Nephron (organoid): ENCODE data around the gene NXN.
"Not testable (repeated sequence)": the region's sequence is repeated elsewhere in the genome, so short reads cannot be mapped to it uniquely, and the experiment has no call there.

Experiments used
- H3K27ac Mint-ChIP-seq, 3 experiments: 2 replicates each; pipeline ENCODE4 v1.8.0; 2020; ENCODE audit warnings: mixed read lengths in 3 of 3, mild to moderate bottlenecking in 2 of 3, moderate library complexity in 1 of 3
- H3K27me3 Mint-ChIP-seq: 2 replicates; pipeline ENCODE4 v1.8.0; 2021; ENCODE audit warnings: low read depth, mild to moderate bottlenecking, moderate library complexity, mixed read lengths
- H3K36me3 Mint-ChIP-seq: 2 replicates; pipeline ENCODE4 v1.8.0; 2020; ENCODE audit warnings: low read depth, mixed read lengths
- H3K4me1 Mint-ChIP-seq: 2 replicates; pipeline ENCODE4 v1.8.0; 2020; ENCODE audit warnings: mixed read lengths
- H3K4me3 Mint-ChIP-seq, 3 experiments: 2 replicates each; pipeline ENCODE4 v1.8.0; 2020; ENCODE audit warnings: mild to moderate bottlenecking in 3 of 3, mixed read lengths in 3 of 3, moderate library complexity in 2 of 3
- H3K9me3 Mint-ChIP-seq: 2 replicates; pipeline ENCODE4 v1.8.0; 2020; ENCODE audit warnings: mixed read lengths
- CTCF ChIP-seq, 3 experiments: fragments of 200-600 bp; sonication (generic); IDR thresholded peaks; one replicate each; pipeline ENCODE4 v1.5.0; 2021; ENCODE audit warnings: antibody characterized with exemption in 3 of 3; ENCODE audit not compliant: unreplicated experiment in 3 of 3

NXN gene

GRCh38 chr17:1001640-1002411 is 22.2 kb upstream of the NXN start:
- no peaks in the 10 kb centered on the region for H3K9me3 Mint-ChIP-seq
- peaks cover 52% of the 10 kb centered on the region for H3K36me3 Mint-ChIP-seq
- H3K27ac Mint-ChIP-seq, result peak overlapping the region; percentile 70 to 77 (median 74)
- H3K4me1 Mint-ChIP-seq, result peaks cover 70% of the 10 kb centered on the region
- no peaks in the 10 kb centered on the region for H3K27me3 Mint-ChIP-seq
- no peak for TF ChIP-seq CTCF (IDR thresholded peaks at IDR 0.05; ENCODE audit: unreplicated experiment in 3 of 3)
- peak overlapping the region in 2 of 3 experiments; percentile 22 to 52 for H3K4me3 Mint-ChIP-seq

- no peak for TF ChIP-seq CTCF (IDR thresholded peaks at IDR 0.05; ENCODE audit: unreplicated experiment in 3 of 3)
- Mint-ChIP-seq H3K36me3 (peaks cover 52% of the 10 kb centered on the region), H3K27me3 (no peaks in the 10 kb centered on the region), H3K4me1 (peaks cover 72% of the 10 kb centered on the region), H3K9me3 (no peaks in the 10 kb centered on the region), H3K4me3 (peak overlapping the region; percentile 4 to 67 (median 49)), H3K27ac (peak overlapping the region; percentile 70 to 92 (median 77))
These were observed 21.3 kb upstream of the NXN start for GRCh38 chr17:1000597-1001461.

- peaks cover 37% of the 10 kb centered on the region for H3K36me3 Mint-ChIP-seq
- peak overlapping the region; percentile 97 to 100 (median 99) for H3K4me3 Mint-ChIP-seq
- H3K27ac Mint-ChIP-seq, result peak overlapping the region; percentile 82 to 100 (median 85)
- H3K27me3 Mint-ChIP-seq, result peaks cover 4% of the 10 kb centered on the region
- TF ChIP-seq CTCF (IDR thresholded peaks at IDR 0.05; ENCODE audit: unreplicated experiment in 3 of 3), result no peak
- H3K4me1 Mint-ChIP-seq, result peaks cover 57% of the 10 kb centered on the region
- H3K9me3 Mint-ChIP-seq, result no peaks in the 10 kb centered on the region
These were observed 18.5 kb upstream of the NXN start for GRCh38 chr17:998111-998510.

GRCh38 chr17:996554-997344 is 17.2 kb upstream of the NXN start, which contains the start of gene TIMM22:
Gene TIMM22 (plus strand): TSS chr17:997129. CDS start chr17:997143, 14 bp downstream.
- peak within 1 kb of the TSS; percentile 97 to 100 (median 99) for H3K4me3 Mint-ChIP-seq
- H3K9me3 Mint-ChIP-seq, result no peaks in the 10 kb centered on the region
- peak; percentile 94 to 97 (median 95) for TF ChIP-seq CTCF (IDR thresholded peaks at IDR 0.05; ENCODE audit: unreplicated experiment in 3 of 3)

GRCh38 chr17:995324-995723 is 15.7 kb upstream of the NXN start:
- not testable (repeated sequence) for H3K9me3 Mint-ChIP-seq
- H3K4me3 Mint-ChIP-seq, result peak overlapping the region in 1 of 3 experiments; percentile 42

More at GRCh38 chr17:996554-997344, 17.2 kb upstream of the NXN start, which contains the start of gene TIMM22:
- H3K36me3 Mint-ChIP-seq, result peaks cover 26% of the 10 kb centered on the region
- H3K27me3 Mint-ChIP-seq, result peaks cover 6% of the 10 kb centered on the region
- peaks cover 43% of the 10 kb centered on the region for H3K4me1 Mint-ChIP-seq
- peak within 1 kb of the TSS; percentile 100 for H3K27ac Mint-ChIP-seq

More at GRCh38 chr17:995324-995723, 15.7 kb upstream of the NXN start:
- H3K27ac Mint-ChIP-seq, result not testable (repeated sequence)
- Mint-ChIP-seq H3K4me1 (peaks cover 29% of the 10 kb centered on the region), H3K36me3 (peaks cover 12% of the 10 kb centered on the region), H3K27me3 (peaks cover 11% of the 10 kb centered on the region)
